Activated CD8-positive, alpha-beta memory T cell treated with anti-CD3 and anti-CD28 coated beads, Interleukin-2, amount 10 ng/mL, durations not matched to agents 7 days and 5 days (primary cell): Measurements from ENCODE around the gene TMEM242. TPM values are rescaled to one million over a fixed set of nuclear protein-coding genes. Genes with fewer than 3 reads are reported as not detected.
A peak's percentile ranks its signal among the peaks of the same experiment; 100 is the strongest.

Experiments
- ATAC-seq: fragments of 150-1000 bp; cut with Tn5 transposase; one replicate; pipeline ENCODE4 v1.10.0; 2021; ENCODE audit warnings: moderate library complexity
- CTCF ChIA-PET: fragments of 350-600 bp; sonication (Branson Sonifier 250); formaldehyde crosslinking; loops from one replicate; lab custom pipeline; 2021; ENCODE audit warnings: antibody characterized with exemption; lab: Charles Lee
- DNase-seq: peaks from one replicate; pipeline ENCODE4 v3.0.0-alpha.2; 2020
- H3K27ac Mint-ChIP-seq: one replicate; pipeline ENCODE4 v1.8.0; 2021; ENCODE audit warnings: mild to moderate bottlenecking, mixed read lengths
- H3K27me3 Mint-ChIP-seq: one replicate; pipeline ENCODE4 v1.8.0; 2021; ENCODE audit warnings: mixed read lengths
- H3K36me3 Mint-ChIP-seq: one replicate; pipeline ENCODE4 v1.8.0; 2021; ENCODE audit warnings: mild to moderate bottlenecking, mixed read lengths
- H3K4me1 Mint-ChIP-seq: one replicate; pipeline ENCODE4 v1.8.0; 2021; ENCODE audit warnings: mixed read lengths
- H3K4me3 Mint-ChIP-seq: one replicate; pipeline ENCODE4 v1.8.0; 2021; ENCODE audit warnings: mild to moderate bottlenecking, moderate library complexity, mixed read lengths
- H3K9me3 Mint-ChIP-seq: one replicate; pipeline ENCODE4 v1.8.0; 2022; ENCODE audit warnings: low read depth, mixed read lengths
- total RNA-seq, 2 experiments: library from RNA; stranded (reverse); gene quantifications; one replicate each; pipeline ENCODE4 v1.2.3, GENCODE V29; 2021

Gene TMEM242
- total RNA-seq, 2 experiments from 2014 or later = 10.3 to 14.1 TPM

- no peak overlapping the region for H3K27ac Mint-ChIP-seq
- no peaks in the 10 kb centered on the region for H3K9me3 Mint-ChIP-seq
- no peak overlapping the region for H3K4me3 Mint-ChIP-seq
- ATAC-seq (no peak), DNase-seq (peak; percentile 21)
- CTCF ChIA-PET = no interaction called here
- peaks cover 3% of the 10 kb centered on the region for H3K36me3 Mint-ChIP-seq
- H3K4me1 Mint-ChIP-seq = peaks cover 6% of the 10 kb centered on the region
- no peaks in the 10 kb centered on the region for H3K27me3 Mint-ChIP-seq
These were observed 29.5 kb downstream of the TMEM242 start for GRCh38 chr6:157293780-157294179.

GRCh38 chr6:157292202-157292601 lies 31.1 kb downstream of the TMEM242 start:
- H3K36me3 Mint-ChIP-seq = peaks cover 3% of the 10 kb centered on the region
- peak; percentile 48 for DNase-seq
- H3K9me3 Mint-ChIP-seq = no peaks in the 10 kb centered on the region
- H3K4me1 Mint-ChIP-seq = peaks cover 6% of the 10 kb centered on the region
- CTCF ChIA-PET = no interaction called here
- H3K27me3 Mint-ChIP-seq = no peaks in the 10 kb centered on the region
- ATAC-seq = peak; percentile 30
- H3K4me3 Mint-ChIP-seq = no peak overlapping the region
- H3K27ac Mint-ChIP-seq = no peak overlapping the region

- CTCF ChIA-PET = no interaction called here
- Mint-ChIP-seq H3K27me3 (no peaks in the 10 kb centered on the region), H3K36me3 (peaks cover 3% of the 10 kb centered on the region), H3K4me3 (no peak overlapping the region), H3K9me3 (no peaks in the 10 kb centered on the region), H3K27ac (no peak overlapping the region), H3K4me1 (peaks cover 6% of the 10 kb centered on the region)
- no peak for ATAC-seq
- DNase-seq = no peak
These were observed 32.0 kb downstream of the TMEM242 start for GRCh38 chr6:157291356-157291755.

- Mint-ChIP-seq H3K36me3 (peaks cover 3% of the 10 kb centered on the region), H3K9me3 (no peaks in the 10 kb centered on the region), H3K4me1 (peaks cover 6% of the 10 kb centered on the region), H3K4me3 (no peak overlapping the region), H3K27ac (no peak overlapping the region), H3K27me3 (no peaks in the 10 kb centered on the region)
- CTCF ChIA-PET = no interaction called here
- ATAC-seq (no peak), DNase-seq (no peak)
These were observed 32.5 kb downstream of the TMEM242 start for GRCh38 chr6:157290797-157291196.

GRCh38 chr6:157289764-157290163 lies 33.6 kb downstream of the TMEM242 start:
- no peaks in the 10 kb centered on the region for H3K9me3 Mint-ChIP-seq
- H3K27me3 Mint-ChIP-seq = no peaks in the 10 kb centered on the region
- no peak overlapping the region for H3K27ac Mint-ChIP-seq
- no peak for ATAC-seq
- no peak overlapping the region for H3K4me3 Mint-ChIP-seq
- H3K36me3 Mint-ChIP-seq = peaks cover 3% of the 10 kb centered on the region
- CTCF ChIA-PET = interaction anchor here (2.8 kb wide), 1 partner anchor 14 kb away, joined by 6 read pairs; no protein-coding TSS in a partner anchor
- no peak for DNase-seq
- peaks cover 6% of the 10 kb centered on the region for H3K4me1 Mint-ChIP-seq

- H3K9me3 Mint-ChIP-seq = no peaks in the 10 kb centered on the region
- no peak overlapping the region for H3K27ac Mint-ChIP-seq
- peaks cover 6% of the 10 kb centered on the region for H3K4me1 Mint-ChIP-seq
- DNase-seq (peak; percentile 39), ATAC-seq (no peak)
- peaks cover 2% of the 10 kb centered on the region for H3K36me3 Mint-ChIP-seq
- CTCF ChIA-PET = interaction anchor here (1.0 to 2.8 kb wide), 3 partner anchors 13 to 724 kb away, joined by 3 to 6 read pairs (median 3); no protein-coding TSS in a partner anchor
- H3K27me3 Mint-ChIP-seq = no peaks in the 10 kb centered on the region
- no peak overlapping the region for H3K4me3 Mint-ChIP-seq
These were observed 34.7 kb downstream of the TMEM242 start for GRCh38 chr6:157288575-157288974.

GRCh38 chr6:157287923-157288322 lies 35.4 kb downstream of the TMEM242 start:
- H3K36me3 Mint-ChIP-seq = peaks cover 2% of the 10 kb centered on the region
- H3K27me3 Mint-ChIP-seq = no peaks in the 10 kb centered on the region
- ATAC-seq = no peak
- no peaks in the 10 kb centered on the region for H3K9me3 Mint-ChIP-seq
- H3K27ac Mint-ChIP-seq = no peak overlapping the region
- no peak overlapping the region for H3K4me3 Mint-ChIP-seq
- peaks cover 6% of the 10 kb centered on the region for H3K4me1 Mint-ChIP-seq
- peak; percentile 35 for DNase-seq
- CTCF ChIA-PET = interaction anchor here (1.0 to 2.8 kb wide), 3 partner anchors 12 to 723 kb away, joined by 3 to 6 read pairs (median 3); no protein-coding TSS in a partner anchor

GRCh38 chr6:157287247-157287850 lies 36.0 kb downstream of the TMEM242 start:
- no peak overlapping the region for H3K27ac Mint-ChIP-seq
- DNase-seq = peak; percentile 32
- H3K4me1 Mint-ChIP-seq = peaks cover 6% of the 10 kb centered on the region
- CTCF ChIA-PET = interaction anchor here (2.8 kb wide), 1 partner anchor 12 kb away, joined by 6 read pairs; no protein-coding TSS in a partner anchor
- no peaks in the 10 kb centered on the region for H3K27me3 Mint-ChIP-seq
- no peaks in the 10 kb centered on the region for H3K9me3 Mint-ChIP-seq
- no peak overlapping the region for H3K4me3 Mint-ChIP-seq
- ATAC-seq = no peak
- peaks cover 2% of the 10 kb centered on the region for H3K36me3 Mint-ChIP-seq

- DNase-seq (peak; percentile 9), ATAC-seq (no peak)
- CTCF ChIA-PET = no interaction called here
- no peaks in the 10 kb centered on the region for H3K9me3 Mint-ChIP-seq
- H3K27ac Mint-ChIP-seq = no peak overlapping the region
- peaks cover 3% of the 10 kb centered on the region for H3K4me1 Mint-ChIP-seq
- no peaks in the 10 kb centered on the region for H3K27me3 Mint-ChIP-seq
- H3K36me3 Mint-ChIP-seq = no peaks in the 10 kb centered on the region
- H3K4me3 Mint-ChIP-seq = no peak overlapping the region
These were observed 37.9 kb downstream of the TMEM242 start for GRCh38 chr6:157285422-157285779.

GRCh38 chr6:157284738-157285421 lies 38.4 kb downstream of the TMEM242 start:
- CTCF ChIA-PET = no interaction called here

GRCh38 chr6:157283900-157284737 lies 39.2 kb downstream of the TMEM242 start:
- Mint-ChIP-seq H3K36me3 (no peaks in the 10 kb centered on the region), H3K27ac (no peak overlapping the region), H3K4me1 (peaks cover 3% of the 10 kb centered on the region), H3K9me3 (no peaks in the 10 kb centered on the region), H3K4me3 (no peak overlapping the region), H3K27me3 (peaks cover under 1% of the 10 kb centered on the region)
- DNase-seq = peak; percentile 36
- CTCF ChIA-PET = no interaction called here
- ATAC-seq = no peak

More at GRCh38 chr6:157284738-157285421, 38.4 kb downstream of the TMEM242 start:
- no peaks in the 10 kb centered on the region for H3K9me3 Mint-ChIP-seq
- DNase-seq = peak; percentile 40
- H3K27ac Mint-ChIP-seq = no peak overlapping the region
- no peak for ATAC-seq
- H3K4me1 Mint-ChIP-seq = peaks cover 3% of the 10 kb centered on the region
- no peaks in the 10 kb centered on the region for H3K36me3 Mint-ChIP-seq
- no peak overlapping the region for H3K4me3 Mint-ChIP-seq
- H3K27me3 Mint-ChIP-seq = no peaks in the 10 kb centered on the region

- CTCF ChIA-PET = no interaction called here
- DNase-seq (peak; percentile 34), ATAC-seq (no peak)
- H3K36me3 Mint-ChIP-seq = no peaks in the 10 kb centered on the region
- H3K9me3 Mint-ChIP-seq = no peaks in the 10 kb centered on the region
- no peak overlapping the region for H3K4me3 Mint-ChIP-seq
- H3K27ac Mint-ChIP-seq = no peak overlapping the region
- H3K4me1 Mint-ChIP-seq = peaks cover 3% of the 10 kb centered on the region
- H3K27me3 Mint-ChIP-seq = peaks cover 6% of the 10 kb centered on the region
These were observed 39.9 kb downstream of the TMEM242 start for GRCh38 chr6:157283330-157283898.

GRCh38 chr6:157282284-157282683 lies 41.0 kb downstream of the TMEM242 start:
- peaks cover 3% of the 10 kb centered on the region for H3K4me1 Mint-ChIP-seq
- H3K27ac Mint-ChIP-seq = no peak overlapping the region
- H3K36me3 Mint-ChIP-seq = no peaks in the 10 kb centered on the region
- ATAC-seq = no peak
- H3K9me3 Mint-ChIP-seq = no peaks in the 10 kb centered on the region
- CTCF ChIA-PET = interaction anchor here (1.0 kb wide), 1 partner anchor 9 kb away, joined by 3 read pairs; no protein-coding TSS in a partner anchor
- H3K4me3 Mint-ChIP-seq = no peak overlapping the region
- peaks cover 17% of the 10 kb centered on the region for H3K27me3 Mint-ChIP-seq
- peak; percentile 15 for DNase-seq
